ENCODE measurements around the gene ZSCAN4.

Gene ZSCAN4

DNA sequence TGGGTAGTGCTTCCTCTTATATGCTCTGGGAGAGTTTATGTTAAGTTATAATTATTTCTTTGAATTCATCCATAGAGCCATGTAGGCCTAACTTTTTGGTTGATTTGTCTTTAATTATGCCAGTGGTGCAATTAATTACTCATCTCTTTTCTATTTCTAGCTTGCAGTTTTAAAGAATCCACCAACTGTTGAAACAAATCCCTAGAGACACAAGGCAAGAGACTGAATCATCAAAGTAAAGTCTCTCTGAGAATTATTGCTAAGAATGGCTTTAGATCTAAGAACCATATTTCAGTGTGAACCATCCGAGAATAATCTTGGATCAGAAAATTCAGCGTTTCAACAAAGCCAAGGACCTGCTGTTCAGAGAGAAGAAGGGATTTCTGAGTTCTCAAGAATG is 7.1 kb downstream of the ZSCAN4 start:
- DNase-seq (ENCODE audit: low read depth in 2 of 2) = no peak

DNA sequence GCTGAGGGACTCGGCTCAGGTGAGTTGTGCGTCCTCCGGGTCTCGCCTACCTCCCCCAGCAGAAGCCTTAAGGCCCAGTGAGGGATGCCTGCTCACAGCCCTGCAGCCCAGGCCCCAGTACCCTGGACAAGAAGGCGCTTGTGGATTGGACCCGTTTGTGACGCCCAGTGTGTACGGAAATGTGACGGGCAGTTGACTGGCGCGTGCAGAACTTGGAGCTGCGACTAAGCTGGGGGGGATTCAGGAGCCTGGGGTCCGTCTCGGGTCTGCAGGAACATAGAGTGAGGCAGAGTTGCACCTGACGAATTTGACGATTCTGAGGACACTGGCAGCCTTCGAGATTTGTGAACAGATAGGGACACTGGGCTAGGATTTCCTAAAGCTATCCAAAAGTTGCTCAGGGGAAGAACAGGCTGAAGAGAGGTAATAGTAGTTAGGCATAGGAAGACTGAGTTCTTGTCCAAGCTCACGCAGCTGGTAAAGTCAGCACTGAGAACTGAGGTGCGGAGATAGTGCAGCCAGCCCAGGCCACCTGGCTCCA is 13.6 kb downstream of the ZSCAN4 start:
- no peak for DNase-seq (ENCODE audit: low read depth in 2 of 2)

DNA sequence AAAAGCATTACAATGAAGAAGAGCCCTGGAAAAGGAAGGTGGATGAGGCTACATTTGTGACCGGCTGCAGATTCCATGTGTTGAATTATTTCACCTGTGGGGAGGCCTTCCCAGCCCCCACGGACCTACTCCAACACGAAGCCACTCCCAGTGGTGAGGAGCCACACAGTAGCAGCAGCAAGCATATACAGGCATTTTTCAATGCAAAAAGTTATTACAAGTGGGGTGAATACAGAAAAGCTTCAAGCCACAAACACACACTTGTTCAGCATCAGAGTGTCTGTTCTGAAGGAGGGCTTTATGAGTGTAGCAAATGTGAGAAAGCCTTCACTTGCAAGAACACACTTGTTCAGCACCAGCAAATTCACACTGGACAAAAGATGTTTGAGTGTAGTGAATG is 18.0 kb downstream of the ZSCAN4 start:
- DNase-seq (ENCODE audit: low read depth in 2 of 2) = no peak

DNA sequence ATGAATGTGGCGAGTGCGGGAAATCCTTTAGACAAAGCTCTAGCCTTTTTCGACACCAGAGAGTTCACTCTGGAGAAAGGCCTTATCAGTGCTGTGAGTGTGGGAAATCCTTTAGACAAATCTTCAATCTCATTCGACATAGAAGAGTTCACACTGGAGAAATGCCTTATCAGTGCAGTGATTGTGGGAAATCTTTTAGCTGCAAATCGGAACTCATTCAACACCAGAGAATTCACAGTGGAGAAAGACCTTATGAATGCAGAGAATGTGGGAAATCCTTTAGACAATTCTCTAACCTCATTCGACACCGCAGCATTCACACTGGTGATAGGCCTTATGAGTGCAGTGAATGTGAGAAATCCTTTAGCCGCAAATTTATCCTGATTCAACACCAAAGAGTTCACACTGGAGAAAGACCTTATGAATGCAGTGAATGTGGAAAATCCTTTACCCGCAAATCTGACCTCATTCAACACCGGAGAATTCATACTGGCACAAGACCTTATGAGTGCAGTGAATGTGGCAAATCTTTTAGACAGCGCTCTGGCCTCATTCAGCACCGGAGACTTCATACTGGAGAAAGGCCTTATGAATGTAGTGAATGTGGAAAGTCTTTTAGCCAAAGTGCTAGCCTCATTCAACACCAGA is 18.8 kb downstream of the ZSCAN4 start:
- DNase-seq (ENCODE audit: low read depth in 2 of 2) = no peak

DNA sequence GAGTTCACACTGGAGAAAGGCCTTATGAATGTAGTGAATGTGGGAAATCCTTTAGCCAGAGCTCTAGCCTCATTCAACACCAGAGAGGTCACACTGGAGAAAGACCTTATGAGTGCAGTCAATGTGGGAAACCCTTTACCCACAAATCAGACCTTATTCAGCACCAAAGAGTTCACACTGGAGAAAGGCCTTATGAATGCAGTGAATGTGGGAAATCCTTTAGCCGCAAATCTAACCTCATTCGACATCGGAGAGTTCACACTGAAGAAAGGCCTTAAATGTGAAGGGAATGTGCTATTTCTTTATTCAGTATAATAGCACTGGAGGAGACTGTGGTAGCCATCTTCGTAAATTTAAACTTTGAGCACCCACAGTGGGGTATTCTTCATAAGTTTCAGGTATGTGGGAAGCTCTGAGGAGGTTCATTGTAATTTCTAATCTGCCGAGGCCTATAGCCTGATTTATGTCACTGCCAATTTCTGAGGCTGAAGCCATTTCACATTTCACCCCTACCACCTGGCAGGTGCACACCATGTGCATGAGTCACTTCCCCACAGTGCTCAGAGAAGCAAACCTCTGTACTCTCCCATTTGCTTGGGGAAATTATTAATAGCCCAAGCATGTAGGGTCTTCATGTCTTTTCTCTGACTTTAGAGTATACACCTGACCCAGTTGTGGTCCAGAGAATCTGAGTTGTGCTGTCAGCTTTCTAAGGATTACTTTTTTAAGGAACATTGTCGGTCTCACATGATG is 19.5 kb downstream of the ZSCAN4 start:
- DNase-seq (ENCODE audit: low read depth in 2 of 2) = no peak

DNA sequence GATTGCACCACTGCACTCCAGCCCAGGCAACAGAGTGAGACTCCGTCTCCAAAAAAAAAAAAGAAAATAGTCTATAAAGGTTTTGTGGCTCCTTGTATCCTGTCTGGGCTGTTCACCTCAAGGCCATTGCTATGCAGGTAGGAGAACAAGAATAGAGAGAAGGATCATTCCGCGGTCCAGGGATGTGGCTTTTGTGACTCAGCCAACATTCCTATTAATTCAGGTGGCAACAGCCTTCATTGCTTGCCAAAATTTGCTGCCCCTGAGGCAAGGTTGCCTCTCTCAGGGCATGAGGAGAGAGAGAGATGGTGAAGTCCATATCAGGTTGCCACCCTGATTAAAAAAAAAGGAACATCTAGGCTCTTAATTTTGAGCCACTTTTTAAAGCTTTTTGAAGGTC is 21.0 kb downstream of the ZSCAN4 start:
- no peak for DNase-seq (ENCODE audit: low read depth in 2 of 2)

DNA sequence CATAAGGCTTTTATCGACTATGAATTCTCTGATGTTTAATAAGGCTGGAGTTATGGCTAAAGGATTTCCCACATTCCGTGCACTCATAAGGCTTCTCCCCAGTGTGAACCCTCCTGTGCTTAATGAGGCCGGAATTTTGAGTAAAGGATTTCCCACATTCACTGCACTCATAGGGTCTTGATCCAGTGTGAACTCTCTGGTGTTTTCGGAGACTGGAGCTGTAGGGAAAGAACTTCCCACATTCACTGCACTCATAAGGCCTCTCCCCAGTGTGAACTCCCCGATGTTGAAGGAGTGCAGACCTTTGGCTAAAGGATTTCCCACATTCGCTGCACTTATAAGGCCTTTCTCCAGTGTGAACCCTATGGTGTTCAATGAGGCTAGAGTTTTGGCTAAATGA is 32.9 kb downstream of the ZSCAN4 start:
- no peak for DNase-seq (ENCODE audit: low read depth in 2 of 2)

DNA sequence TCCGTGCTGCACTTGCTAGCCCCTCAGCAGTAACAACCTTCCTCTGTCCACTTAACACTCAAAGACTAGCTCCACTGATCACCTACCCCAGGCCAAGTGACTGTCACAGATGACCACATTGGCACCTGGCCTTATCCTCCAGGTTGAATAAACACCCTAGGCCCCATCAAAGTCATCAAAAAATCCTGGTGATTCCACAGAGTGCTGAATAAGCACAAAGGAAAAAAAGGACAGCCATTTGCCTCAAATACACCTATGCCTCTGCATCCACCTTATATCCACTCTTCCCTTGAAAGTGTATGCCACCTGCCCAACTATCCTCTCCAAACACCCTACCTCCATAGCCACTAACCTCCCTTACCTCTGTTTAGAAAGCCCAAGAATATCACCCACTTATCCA is 37.6 kb downstream of the ZSCAN4 start:
- no peak for DNase-seq (ENCODE audit: low read depth in 2 of 2)

DNA sequence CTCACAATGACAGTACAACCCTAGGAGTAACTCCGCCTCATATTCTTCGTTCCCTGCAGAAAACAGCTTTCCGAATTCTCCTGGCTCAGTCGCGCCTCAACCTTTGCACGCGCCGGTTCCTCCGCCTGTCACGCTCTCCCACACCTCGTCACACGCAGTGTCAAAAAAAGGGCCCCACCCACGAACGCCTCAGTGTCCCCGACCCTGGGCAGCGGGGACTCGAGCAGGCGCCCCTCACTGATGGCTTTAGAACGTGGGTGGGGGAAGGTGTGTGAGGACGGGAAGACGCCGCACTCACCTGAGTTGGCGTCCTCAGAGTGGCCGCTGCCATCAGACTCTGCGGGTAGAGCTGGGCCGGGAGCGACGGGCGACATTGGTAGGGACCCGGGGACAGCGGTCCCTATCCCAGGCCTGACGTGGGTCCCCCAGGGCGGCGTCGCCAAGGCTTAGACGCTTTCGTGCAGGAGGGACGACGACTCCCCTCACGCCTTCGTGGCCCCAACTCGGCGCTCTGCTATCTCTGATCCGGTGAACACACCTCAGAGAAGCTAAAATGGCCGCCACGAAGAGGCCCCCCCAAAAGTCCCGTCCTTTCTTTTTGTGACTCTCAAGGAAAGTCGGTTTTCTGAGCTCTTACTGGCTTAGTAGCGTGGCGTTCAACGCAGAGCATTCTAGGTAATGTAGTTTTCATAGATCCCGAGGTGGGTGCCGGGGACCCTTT is 40.1 kb downstream of the ZSCAN4 start, which contains the start of gene ZNF154:
TSS of gene ZNF154 (minus strand) at position 564 of the 721 bp plus-strand sequence. CDS start at position 331, 233 bp downstream.
- peak in 1 of 2 donors; percentile 5 for DNase-seq (ENCODE audit: low read depth in 2 of 2)

DNA sequence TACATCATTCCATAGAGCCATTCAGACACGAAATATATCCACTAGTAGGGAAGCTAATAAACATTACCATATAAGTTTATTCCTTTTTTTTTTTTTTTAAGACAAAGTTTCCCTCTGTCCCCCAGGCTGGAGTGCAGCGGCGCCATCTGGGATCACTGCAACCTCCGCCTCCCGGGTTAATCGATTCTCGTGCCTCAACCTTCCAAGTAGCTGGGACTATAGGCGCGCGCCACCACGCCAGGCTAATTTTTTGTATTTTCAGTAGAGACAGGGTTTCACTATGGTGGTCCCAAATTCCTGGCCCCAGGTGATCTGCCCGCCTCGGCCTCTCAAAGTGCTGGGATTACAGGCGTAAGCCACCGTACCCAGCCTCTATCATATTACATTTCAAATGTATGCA is 40.9 kb downstream of the ZSCAN4 start:
- no peak for DNase-seq (ENCODE audit: low read depth in 2 of 2)

DNA sequence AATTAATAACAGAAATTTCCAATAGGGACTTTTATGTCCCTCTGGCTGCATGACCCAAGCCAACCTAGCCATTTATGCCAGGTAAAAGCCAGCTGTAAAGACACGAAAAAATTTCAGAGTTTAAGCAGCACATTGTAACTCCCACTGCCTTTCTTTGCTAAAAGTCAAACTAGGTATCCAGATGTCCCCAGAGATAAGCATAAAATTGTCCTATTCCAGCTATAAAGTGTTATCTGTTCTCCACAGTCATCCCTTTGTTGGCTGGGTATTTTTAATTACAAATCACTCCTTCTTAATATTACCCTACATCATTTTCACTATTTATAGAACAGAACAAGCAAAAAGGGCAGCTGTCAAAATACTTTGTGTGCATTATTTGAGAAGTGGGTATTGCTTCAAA is 43.5 kb downstream of the ZSCAN4 start:
- no peak for DNase-seq (ENCODE audit: low read depth in 2 of 2)

DNA sequence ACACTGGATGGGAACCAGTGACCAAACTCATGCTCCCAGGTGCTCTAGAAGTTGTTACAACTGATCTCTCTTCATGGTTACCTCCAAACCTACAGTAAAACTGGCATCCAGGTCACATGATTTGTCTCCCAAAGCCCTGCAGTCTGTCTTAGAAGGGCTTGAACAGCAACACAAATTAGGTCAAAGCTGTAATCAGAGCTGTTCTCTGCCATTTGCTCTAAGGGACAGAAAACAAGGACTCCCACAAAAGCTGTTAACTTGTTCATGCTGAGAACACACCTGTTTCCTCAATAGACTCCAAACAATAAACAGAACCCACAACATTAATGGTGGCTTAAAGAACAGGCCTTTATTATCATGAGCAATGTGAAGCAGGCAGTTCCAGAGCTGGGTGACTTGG is 50.7 kb downstream of the ZSCAN4 start:
- DNase-seq (ENCODE audit: low read depth in 2 of 2) = no peak

DNA sequence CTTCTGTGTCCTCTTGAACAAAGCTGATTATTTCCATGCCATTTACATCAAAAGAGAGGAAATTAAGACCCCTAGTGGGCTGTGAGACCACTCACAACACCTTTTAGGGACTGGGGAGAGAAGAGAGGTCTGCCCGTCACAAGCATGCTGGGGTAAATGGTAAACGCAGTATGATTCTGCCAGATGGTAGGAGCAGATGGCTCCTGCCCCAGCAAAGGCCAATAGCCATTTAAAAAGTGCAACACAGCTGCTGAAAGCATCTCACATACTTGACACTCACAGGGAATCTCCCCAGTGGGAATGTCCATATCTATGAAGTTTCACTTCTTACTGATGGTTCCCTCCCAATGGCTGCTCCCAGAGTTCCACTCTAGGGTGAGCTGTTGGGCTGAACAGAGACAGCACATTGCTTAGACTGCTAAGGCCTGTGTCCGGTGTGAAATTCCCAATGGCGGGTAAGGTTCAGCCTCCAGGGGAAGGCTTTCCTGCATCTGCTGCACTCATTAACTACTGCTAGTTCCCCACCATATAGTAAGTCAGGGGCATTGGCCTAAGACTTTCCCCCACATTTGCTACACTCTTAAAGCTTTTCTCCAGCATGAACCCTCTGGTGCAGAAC is 51.3 kb downstream of the ZSCAN4 start:
- DNase-seq (ENCODE audit: low read depth in 2 of 2) = no peak

DNA sequence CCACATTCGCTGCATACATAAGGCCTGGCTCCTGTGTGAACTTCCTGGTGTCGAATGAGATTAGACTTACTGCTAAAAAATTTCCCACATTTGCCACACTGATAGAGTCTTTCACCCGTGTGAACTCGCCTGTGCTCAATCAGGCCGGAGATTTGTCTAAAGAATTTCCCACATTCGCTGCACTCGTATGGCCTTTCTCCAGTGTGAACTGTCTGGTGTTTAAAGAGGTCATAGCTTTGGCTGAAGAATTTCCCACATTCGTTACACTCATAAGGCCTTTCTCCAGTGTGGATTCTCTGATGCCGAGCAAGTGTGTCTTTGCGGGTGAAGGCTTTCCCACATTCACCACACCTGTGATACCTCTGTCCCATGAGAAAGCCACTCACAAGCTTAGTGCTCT is 52.1 kb downstream of the ZSCAN4 start:
- no peak for DNase-seq (ENCODE audit: low read depth in 2 of 2)
